Right hindlimb (tissue), 1 donor: ENCODE results near the gene ACD.
"Not testable (repeated sequence)": the region's sequence is repeated elsewhere in the genome, so short reads cannot be mapped to it uniquely, and the experiment has no call there.

Source experiments
- DNase-seq: peaks from one replicate; pipeline ENCODE4 v3.0.0-alpha.2; 2018

Gene ACD

GRCh38 chr16:67659675-67660563, at the start of gene ACD:
Gene ACD (minus strand): TSS chr16:67660260. CDS start chr16:67660220, 40 bp downstream.
- peak; percentile 94 for DNase-seq

- DNase-seq, result no peak
Observed at GRCh38 chr16:67709050-67709449, 49.0 kb upstream of the ACD start.

DNA sequence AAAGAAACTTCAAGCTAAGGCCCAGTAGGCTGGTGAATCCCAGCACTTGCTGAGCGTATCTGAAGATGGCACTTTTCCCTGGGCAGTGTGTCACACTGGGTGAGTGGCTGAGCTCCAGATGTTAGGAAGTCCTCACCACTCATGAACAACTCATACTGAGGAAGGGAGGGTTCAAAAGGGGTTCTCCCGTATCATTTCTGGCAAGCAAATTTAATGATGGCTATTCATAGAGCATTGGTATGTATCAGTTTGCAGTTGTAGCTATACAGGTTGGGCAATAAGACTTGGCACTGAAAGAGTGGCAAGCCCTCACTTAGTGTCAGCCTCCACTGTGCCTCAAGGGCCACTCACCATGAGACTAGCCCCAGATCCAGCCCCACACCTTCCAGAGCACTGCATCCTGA, 48.3 kb upstream of the ACD start:
- no peak for DNase-seq

DNA sequence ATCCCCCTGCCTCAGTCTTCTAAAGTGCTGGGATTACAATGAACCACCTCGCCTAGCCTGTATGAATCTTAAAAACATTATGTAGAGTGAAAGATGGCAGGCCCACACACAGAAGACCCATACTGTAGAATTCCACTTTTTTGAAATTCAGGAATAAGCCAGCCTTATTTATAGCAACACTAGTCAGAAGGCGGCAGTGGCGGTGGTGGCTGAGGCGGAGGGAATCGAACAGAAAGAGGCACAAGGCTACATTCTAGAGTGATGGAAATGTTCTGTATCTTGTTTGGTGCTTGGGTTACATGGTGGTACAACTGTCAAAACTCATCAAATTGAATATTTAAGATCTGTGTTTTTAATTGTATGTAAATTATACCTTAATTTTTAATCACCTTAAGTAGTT, 47.7 kb upstream of the ACD start:
- no peak for DNase-seq

GRCh38 chr16:67707210-67707609, 47.1 kb upstream of the ACD start:
- DNase-seq, result no peak

DNA sequence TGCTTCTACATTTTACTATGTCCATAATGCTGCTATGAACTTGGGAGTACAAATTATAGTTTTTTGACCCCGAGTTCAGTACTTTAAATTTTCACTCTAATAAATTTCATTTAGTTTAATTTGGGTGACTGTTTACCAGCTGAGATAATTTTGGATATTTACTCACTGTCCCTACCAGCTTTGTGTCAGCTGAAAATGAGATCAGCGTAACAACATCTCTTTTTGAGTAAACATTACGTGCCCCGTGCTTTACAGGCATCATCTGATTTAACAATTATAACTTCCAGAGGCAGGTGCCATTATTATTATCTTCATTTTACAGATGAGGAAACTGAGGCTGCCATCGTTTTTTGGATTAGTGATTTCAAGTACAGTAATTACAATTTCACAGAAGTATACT, 44.0 kb upstream of the ACD start:
- DNase-seq, result no peak

GRCh38 chr16:67703626-67704025, 43.6 kb upstream of the ACD start:
- no peak for DNase-seq

DNA sequence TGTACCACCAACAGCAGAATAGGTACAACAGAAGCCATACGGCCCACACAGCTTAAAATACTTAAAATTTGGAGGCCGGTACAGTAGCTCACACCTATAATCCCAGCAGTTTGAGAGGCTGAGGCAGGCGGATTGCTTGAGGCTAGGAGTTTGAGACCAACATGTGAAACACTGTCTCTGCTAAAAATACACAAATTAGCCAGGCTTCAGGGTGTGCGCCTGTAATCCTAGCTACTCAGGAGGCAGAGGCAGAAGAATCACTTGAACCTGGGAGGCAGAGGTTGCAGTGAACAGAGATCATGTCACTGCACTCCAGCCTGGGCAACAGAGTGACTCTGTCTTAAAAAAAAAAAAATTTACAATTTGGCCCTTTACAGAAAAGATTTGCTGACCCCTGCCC, 42.1 kb upstream of the ACD start:
- DNase-seq, result no peak

GRCh38 chr16:67701420-67701819, 41.4 kb upstream of the ACD start:
- DNase-seq, result no peak

GRCh38 chr16:67699265-67699664, 39.2 kb upstream of the ACD start:
- DNase-seq, result no peak

DNA sequence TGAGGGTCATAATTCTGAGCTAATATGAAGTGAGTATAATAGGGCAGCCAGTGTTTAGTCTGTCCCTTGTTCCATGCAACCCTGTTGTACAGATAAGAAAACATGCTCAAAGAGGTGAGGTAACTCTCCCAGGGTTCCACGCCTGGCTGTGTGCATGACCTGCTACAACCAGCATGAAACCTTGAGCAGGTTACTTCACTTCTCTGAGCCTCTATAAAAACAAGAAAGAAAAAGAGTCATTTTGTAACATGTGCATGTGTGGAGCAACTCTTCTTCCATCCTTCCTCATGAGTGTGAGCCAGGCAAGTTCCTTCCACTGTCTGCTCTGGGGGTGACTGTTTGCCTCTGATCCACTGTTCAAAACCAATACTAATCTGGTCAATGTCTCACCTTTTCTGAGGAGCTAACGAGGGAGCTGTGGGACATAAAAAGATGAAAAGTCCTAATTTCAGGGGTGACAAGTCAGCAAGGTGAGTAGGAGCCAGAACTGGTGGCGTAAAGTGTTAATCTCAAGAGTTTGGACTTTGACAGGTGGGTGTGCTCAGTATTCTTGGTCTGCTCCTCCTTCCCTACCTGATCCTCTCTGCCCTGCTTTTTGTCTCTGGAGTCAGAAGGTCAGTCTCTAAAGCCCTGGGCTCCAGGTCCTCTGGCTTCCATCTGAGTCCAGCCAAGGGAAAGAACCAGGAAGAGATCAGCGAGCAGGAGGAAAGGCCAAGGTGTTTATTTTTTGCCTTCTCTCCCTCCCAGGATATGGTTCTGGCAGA, 37.5 kb upstream of the ACD start:
- no peak for DNase-seq

DNA sequence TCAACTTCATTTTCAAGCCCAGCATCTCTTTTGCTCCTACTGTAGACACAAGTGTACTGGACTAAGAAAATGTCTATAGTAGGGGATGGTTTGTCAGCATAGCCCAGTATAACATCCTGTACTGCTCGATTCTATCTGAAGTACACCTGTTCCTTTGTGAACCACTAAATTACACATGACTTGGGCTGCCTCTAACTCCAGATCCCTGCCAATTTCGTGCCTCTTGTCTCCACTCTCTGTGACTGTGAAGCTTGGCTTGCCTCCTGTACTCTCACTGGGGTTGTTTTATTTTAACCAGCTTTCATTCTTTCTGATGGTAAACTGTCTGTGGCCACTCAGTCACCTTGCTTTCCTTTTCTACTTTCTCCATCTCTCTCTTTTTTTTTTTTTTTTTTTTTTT, 34.6 kb upstream of the ACD start:
- DNase-seq, result no peak

DNA sequence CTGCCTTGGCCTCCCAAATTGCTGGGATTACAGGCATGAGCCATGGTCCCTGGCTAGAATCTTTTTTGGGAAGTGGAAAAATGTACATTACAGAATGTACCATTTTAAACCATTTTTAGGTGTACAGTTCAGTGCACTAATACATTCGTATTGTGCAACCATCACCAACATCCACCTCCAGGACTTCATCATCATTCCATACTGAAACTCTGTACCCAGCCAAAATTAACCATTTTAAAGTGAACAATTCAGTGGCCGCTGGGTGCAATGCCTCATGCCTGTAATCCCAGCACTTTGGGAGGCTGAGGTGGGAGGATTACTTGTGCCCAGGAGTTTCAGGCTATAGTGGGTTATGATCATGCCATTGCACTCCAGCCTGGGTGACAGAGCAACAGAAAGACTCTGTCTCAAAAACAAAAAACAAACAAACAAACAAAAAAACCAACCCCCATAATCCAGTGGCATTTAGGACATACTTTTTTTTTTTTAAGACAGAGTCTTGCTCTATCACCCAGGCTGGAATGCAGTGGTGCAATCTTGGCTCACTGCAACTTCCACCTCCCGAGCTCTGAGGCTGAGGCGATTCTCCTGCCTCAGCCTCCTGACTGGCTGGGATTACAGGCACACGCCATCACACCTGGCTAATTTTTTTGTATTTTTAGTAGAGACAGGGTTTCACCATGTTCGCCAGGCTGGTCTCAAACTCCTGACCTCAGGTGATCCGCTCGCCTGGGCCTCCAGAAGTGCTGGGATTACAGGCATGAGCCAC, 33.6 kb upstream of the ACD start:
- DNase-seq, result not testable (repeated sequence)

- DNase-seq, result no peak
Observed at GRCh38 chr16:67685388-67686112, 25.5 kb upstream of the ACD start.

GRCh38 chr16:67683767-67684166, 23.7 kb upstream of the ACD start:
- DNase-seq, result no peak

GRCh38 chr16:67679935-67680897, 20.2 kb upstream of the ACD start:
- DNase-seq, result no peak

GRCh38 chr16:67678354-67679023, 18.4 kb upstream of the ACD start:
- no peak for DNase-seq

DNA sequence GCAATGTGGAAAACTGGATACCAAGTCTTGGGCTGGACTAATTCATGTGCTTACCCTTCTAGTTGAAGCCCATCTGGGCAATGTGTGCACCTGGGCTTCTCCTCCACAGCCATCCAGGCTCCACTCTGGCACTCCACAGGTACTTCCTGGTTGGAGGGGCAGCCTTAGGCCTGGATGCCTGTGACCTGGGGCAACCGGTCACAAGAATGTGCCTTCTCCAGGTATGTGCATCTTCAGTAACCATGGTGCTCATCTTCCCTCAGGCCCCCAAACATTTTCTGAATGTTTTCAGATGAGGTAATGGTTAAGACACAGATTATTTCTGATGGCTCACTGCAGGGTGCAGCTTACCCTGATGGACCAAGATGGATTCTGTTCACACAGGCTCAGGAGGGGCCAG, 17.7 kb upstream of the ACD start:
- no peak for DNase-seq

DNA sequence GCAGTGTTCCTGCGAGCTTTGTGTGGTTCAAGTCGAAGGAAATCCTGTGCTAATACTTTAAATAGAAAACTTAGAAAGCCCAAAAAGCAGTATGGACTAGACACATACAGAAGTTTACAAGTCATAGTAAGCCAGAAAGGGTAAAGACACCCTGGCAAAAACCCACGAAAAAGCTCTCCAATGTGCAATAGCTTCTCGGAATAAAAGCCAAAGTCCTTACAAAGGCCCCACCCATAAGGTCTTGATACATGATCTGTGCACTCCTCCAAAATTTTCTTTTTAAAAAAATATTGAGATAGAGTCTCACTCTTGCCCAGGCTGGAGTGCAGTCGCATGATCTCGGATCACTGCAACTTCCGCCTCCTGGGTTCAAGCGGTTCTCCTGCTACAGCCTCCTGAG, 16.9 kb upstream of the ACD start:
- DNase-seq, result no peak

DNA sequence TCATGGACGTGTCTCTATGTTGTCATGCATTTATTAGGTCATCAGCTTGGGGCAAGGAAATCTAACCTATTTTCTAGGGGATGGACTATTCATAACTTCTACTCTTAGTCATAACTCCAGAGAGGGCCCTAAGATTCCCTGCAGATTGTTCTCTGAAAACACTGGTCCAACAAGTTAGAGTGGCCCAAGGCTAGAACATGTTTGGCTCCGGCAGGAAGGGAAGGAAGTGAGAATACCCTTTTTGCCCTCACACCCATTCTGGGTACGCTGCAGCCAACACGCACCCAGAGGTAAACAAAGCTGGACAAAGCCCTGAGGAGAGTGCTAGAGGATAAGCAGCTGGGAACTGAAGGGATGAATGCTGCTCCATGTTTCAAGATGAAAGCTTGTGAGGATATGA, 16.5 kb upstream of the ACD start:
- DNase-seq, result no peak

GRCh38 chr16:67675999-67676398, 15.9 kb upstream of the ACD start:
- DNase-seq, result no peak
